Vagina (tissue), 2 donors: ENCODE results near the gene ZSCAN2.

Experiments
- POLR2A ChIP-seq, 2 donors: fragments of 450-650 bp; IDR thresholded peaks; one replicate each; pipeline ENCODE4 v1.6.1; 2017; ENCODE audit warnings: antibody characterized with exemption in 2 of 2, mild to moderate bottlenecking in 2 of 2, moderate library complexity in 2 of 2
- TF ChIP-seq, protein P1 (sequence below), 3 experiments: fragments of 450-650 bp in 2 of 3; fragments of 200-600 bp in 1 of 3; sonication (generic) in 1 of 3; IDR thresholded peaks; one replicate each; pipeline ENCODE4 v1.5.1; 2017 to 2019; ENCODE audit warnings: antibody characterized with exemption in 3 of 3, mild to moderate bottlenecking in 2 of 3, moderate library complexity in 2 of 3

DNA sequence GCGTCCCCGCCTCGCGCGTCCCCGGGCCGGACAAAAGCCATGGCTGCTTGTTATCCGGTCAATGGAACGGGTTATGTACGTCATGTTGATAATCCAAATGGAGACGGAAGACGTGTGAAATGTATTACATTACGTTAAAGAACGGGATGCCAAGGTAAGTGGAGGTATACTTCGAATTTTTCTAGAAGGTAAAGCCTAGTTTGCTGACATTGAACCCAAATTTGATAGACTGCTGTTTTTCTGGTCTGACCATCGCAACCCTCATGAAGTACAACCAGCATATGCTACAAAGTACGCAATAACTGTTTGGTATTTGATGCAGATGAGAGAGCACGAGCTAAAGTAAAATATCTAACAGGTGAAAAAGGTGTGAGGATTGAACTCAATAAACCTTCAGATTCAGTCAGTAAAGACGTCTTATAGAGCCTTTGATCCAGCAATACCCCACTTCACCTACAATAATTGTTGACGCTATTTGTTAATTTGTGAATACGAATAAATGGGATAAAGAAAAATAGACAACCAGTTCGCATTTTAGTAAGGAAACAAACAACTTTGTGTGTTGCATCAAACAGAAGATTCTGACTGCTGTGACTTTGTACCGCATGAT lies 33.5 kb downstream of the ZSCAN2 start:
- TF ChIP-seq, protein P1, sequence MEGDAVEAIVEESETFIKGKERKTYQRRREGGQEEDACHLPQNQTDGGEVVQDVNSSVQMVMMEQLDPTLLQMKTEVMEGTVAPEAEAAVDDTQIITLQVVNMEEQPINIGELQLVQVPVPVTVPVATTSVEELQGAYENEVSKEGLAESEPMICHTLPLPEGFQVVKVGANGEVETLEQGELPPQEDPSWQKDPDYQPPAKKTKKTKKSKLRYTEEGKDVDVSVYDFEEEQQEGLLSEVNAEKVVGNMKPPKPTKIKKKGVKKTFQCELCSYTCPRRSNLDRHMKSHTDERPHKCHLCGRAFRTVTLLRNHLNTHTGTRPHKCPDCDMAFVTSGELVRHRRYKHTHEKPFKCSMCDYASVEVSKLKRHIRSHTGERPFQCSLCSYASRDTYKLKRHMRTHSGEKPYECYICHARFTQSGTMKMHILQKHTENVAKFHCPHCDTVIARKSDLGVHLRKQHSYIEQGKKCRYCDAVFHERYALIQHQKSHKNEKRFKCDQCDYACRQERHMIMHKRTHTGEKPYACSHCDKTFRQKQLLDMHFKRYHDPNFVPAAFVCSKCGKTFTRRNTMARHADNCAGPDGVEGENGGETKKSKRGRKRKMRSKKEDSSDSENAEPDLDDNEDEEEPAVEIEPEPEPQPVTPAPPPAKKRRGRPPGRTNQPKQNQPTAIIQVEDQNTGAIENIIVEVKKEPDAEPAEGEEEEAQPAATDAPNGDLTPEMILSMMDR (IDR thresholded peaks at IDR 0.05): no peak
- TF ChIP-seq POLR2A (IDR thresholded peaks at IDR 0.05): no peak
